Lower lobe of right lung (tissue), 2 donors: ENCODE data around the gene GXYLT1. TPM values are rescaled to one million over a fixed set of nuclear protein-coding genes. Genes with fewer than 3 reads are reported as not detected.

ENCODE experiments used
- ATAC-seq, 2 donors: fragments of 200-7000 bp; cut with Tn5 transposase; one replicate each; pipeline ENCODE4 v1.9.1; 2020 to 2022; ENCODE audit warnings: mild to moderate bottlenecking in 2 of 2, moderate library complexity in 2 of 2
- DNase-seq: peaks from one replicate; pipeline ENCODE4 v3.0.0-alpha.2; 2020
- H3K27ac ChIP-seq: fragments of 200-600 bp; one replicate; pipeline ENCODE4 v1.8.0; 2022
- H3K27me3 ChIP-seq: fragments of 200-600 bp; one replicate; pipeline ENCODE4 v1.8.0; 2022; ENCODE audit warnings: low read depth
- H3K36me3 ChIP-seq: fragments of 200-600 bp; one replicate; pipeline ENCODE4 v1.8.0; 2022; ENCODE audit warnings: mild to moderate bottlenecking
- H3K4me1 ChIP-seq: fragments of 200-600 bp; one replicate; pipeline ENCODE4 v1.8.0; 2022
- H3K4me3 ChIP-seq: fragments of 200-600 bp; one replicate; pipeline ENCODE4 v1.8.0; 2022; ENCODE audit warnings: mild to moderate bottlenecking
- H3K9me3 ChIP-seq: fragments of 200-600 bp; one replicate; pipeline ENCODE4 v1.8.0; 2022
- CTCF ChIP-seq: fragments of 200-600 bp; IDR thresholded peaks from one replicate; pipeline ENCODE4 v1.8.0; 2022; ENCODE audit warnings: antibody characterized with exemption, mild to moderate bottlenecking
- intact Hi-C: fragments of 100-400 bp; cut with DNase I; formaldehyde crosslinking; loops from one replicate; pipeline ENCODE4 v1.11.0; 2022
- total RNA-seq: library from RNA; stranded (reverse); fragmentation: NEBNext Ultra II Directional; extraction: Animal tissue kit (Norgen Biotek cat#: 25700); gene quantifications from one replicate; pipeline ENCODE4 v1.2.1, GENCODE V29; 2021
- donor health status: DM: no; HTN: yes; CAD: no; lungs with severe emphysema.

GXYLT1 gene
- total RNA-seq, 1 donor from 2014 or later = 12.1 TPM

GRCh38 chr12:42145197-42145549 is 499 bp upstream of the GXYLT1 start:
- peak in 1 of 2 donors; percentile 13 for ATAC-seq
- intact Hi-C loops = no loop called here

GRCh38 chr12:42144158-42144407 is 591 bp downstream of the GXYLT1 start:
- peak overlapping the region; percentile 86 for H3K27ac ChIP-seq
- intact Hi-C loops = no loop called here

More at GRCh38 chr12:42145197-42145549, 499 bp upstream of the GXYLT1 start:
- no peak for DNase-seq
- Histone ChIP-seq H3K27me3 (no peaks in the 10 kb centered on the region), H3K4me1 (peaks cover 35% of the 10 kb centered on the region), H3K36me3 (no peaks in the 10 kb centered on the region), H3K9me3 (no peaks in the 10 kb centered on the region), H3K27ac (peak overlapping the region; percentile 86), H3K4me3 (peak overlapping the region; percentile 67)
- TF ChIP-seq CTCF = no peak

GRCh38 chr12:42143452-42144157 is 1.1 kb downstream of the GXYLT1 start:
- intact Hi-C loops = no loop called here
- Histone ChIP-seq H3K4me1 (peaks cover 35% of the 10 kb centered on the region), H3K9me3 (no peaks in the 10 kb centered on the region), H3K36me3 (no peaks in the 10 kb centered on the region), H3K4me3 (peak overlapping the region; percentile 67), H3K27ac (peak overlapping the region; percentile 86), H3K27me3 (no peaks in the 10 kb centered on the region)
- DNase-seq (no peak), ATAC-seq (no peak)
- no peak for TF ChIP-seq CTCF

More at GRCh38 chr12:42144158-42144407, 591 bp downstream of the GXYLT1 start:
- H3K36me3 ChIP-seq = no peaks in the 10 kb centered on the region
- H3K4me1 ChIP-seq = peaks cover 35% of the 10 kb centered on the region
- H3K27me3 ChIP-seq = no peaks in the 10 kb centered on the region
- peak overlapping the region; percentile 67 for H3K4me3 ChIP-seq
- H3K9me3 ChIP-seq = no peaks in the 10 kb centered on the region
- peak in 1 of 2 donors; percentile 26 for ATAC-seq
- TF ChIP-seq CTCF = no peak
- DNase-seq = no peak

GRCh38 chr12:42141981-42142606 is 2.6 kb downstream of the GXYLT1 start:
- no peak for ATAC-seq
- no peak overlapping the region for H3K27ac ChIP-seq

GRCh38 chr12:42140901-42141300 is 3.8 kb downstream of the GXYLT1 start:
- Histone ChIP-seq H3K4me3 (no peak overlapping the region), H3K36me3 (no peaks in the 10 kb centered on the region), H3K4me1 (peaks cover 35% of the 10 kb centered on the region), H3K9me3 (no peaks in the 10 kb centered on the region), H3K27ac (no peak overlapping the region), H3K27me3 (no peaks in the 10 kb centered on the region)
- intact Hi-C loops = no loop called here
- ATAC-seq (peak; percentile 31 to 37), DNase-seq (no peak)
- no peak for TF ChIP-seq CTCF

More at GRCh38 chr12:42141981-42142606, 2.6 kb downstream of the GXYLT1 start:
- no peak for TF ChIP-seq CTCF
- H3K36me3 ChIP-seq = no peaks in the 10 kb centered on the region
- no peak overlapping the region for H3K4me3 ChIP-seq
- no peaks in the 10 kb centered on the region for H3K9me3 ChIP-seq
- peaks cover 35% of the 10 kb centered on the region for H3K4me1 ChIP-seq
- no peak for DNase-seq
- H3K27me3 ChIP-seq = no peaks in the 10 kb centered on the region
- intact Hi-C loops = no loop called here
